GM19240 (cell line): ENCODE data around the gene STMN3.
"Not testable (repeated sequence)": the region's sequence is repeated elsewhere in the genome, so short reads cannot be mapped to it uniquely, and the experiment has no call there.

Source experiments
- DNase-seq: peaks from one replicate; pipeline ENCODE4 v3.0.0; 2011; ENCODE audit warnings: low spot score; ENCODE audit not compliant: insufficient read length

The STMN3 gene

GRCh38 chr20:63678667-63679465, 25.6 kb upstream of the STMN3 start:
- DNase-seq, result no peak

DNA sequence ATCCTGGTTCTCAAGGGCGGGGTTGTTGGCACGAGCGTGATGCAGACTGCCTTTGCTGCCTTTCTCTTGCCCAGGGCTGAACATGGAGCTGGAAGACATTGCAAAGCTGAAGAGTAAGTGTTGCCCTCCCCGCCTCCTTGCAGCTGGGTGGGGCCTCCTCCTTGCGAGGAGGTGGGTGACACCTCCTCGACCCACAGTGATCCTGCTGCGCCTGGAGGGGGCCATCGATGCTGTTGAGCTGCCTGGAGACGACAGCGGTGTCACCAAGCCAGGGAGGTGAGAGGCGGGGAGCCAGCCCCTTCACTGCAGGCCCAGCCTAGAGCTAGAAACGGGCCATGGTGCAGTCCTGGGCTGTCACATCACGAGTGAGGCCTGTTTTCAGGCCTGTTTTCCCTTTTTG, 24.8 kb upstream of the STMN3 start:
- no peak for DNase-seq

DNA sequence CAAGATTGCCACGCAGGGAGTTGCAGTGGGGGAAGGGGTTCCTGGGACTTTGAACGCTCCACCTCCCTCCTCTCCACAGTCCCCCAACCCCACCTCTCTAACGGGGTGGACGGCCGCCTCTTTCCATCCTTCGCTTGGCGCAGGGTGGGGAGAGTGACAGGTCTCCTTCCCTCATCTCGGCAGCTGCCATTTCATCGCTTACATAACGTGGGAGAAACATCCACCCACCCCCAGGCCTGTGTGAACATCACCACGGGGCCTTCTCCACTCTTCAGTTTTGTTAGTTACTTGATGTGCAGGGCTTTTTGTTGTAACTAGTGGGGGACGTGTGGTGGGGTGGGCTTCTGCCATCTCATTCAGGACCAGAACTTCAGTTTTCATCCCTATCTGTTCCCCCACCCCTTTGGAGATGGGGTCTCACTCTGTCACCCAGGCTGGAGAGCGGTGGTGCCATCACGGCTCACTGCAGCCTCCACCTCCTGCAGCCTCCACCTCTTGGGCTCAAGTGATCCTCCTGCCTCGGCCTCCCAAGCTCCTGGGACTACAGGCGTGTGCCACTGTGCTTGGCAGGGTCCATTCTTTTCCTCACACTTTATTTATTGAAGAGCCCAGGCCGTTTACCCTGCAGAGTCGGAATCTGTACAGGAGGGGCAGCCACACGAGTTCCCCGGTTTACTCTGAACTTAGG, 22.6 kb upstream of the STMN3 start:
- no peak for DNase-seq

GRCh38 chr20:63673951-63674350, 20.7 kb upstream of the STMN3 start:
- no peak for DNase-seq

GRCh38 chr20:63672666-63673065, 19.4 kb upstream of the STMN3 start:
- DNase-seq, result no peak

- DNase-seq, result not testable (repeated sequence)
These were observed 18.5 kb upstream of the STMN3 start for GRCh38 chr20:63671695-63672094.

DNA sequence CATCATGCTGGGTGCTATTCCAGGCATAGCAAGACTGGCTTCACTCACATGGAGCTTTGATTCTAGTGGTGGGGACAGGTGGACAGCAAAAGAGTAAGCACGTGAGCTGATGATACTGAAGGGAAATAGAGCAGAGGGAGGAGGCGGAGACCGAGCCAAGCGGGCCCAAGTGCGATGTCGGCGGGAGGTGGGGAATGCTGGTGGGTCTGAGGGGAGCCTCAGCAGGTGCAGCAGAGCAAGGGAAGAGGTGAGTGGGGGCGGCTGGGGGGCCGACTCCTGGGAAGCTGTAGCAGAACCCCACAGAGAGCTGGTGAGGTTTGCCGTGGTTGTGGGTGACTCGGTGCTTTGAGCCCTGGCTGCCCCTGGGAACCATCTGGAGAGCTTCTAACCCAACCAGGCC, 15.1 kb upstream of the STMN3 start:
- DNase-seq, result no peak

GRCh38 chr20:63667858-63668257, 14.6 kb upstream of the STMN3 start:
- DNase-seq, result no peak

DNA sequence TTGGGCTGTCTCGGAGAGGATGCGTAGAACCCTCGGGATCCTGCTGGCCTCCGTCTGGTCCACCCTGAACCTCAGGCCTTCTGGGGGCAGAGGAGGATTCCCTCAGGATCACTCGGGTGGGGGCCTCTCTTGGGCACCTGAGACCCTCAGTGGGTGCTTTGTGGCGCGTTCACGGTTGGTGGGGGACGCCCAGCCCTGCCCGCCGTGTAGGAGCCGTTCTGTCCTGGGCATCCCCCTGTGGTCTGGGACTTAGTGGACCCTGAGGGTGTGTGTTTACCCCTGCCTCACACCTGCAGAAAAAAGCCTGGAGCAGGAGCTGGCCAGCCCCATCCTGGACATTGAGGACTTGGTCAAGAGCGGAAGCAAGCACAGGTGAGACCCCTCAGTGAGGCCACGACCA, 12.5 kb upstream of the STMN3 start:
- DNase-seq, result no peak

DNA sequence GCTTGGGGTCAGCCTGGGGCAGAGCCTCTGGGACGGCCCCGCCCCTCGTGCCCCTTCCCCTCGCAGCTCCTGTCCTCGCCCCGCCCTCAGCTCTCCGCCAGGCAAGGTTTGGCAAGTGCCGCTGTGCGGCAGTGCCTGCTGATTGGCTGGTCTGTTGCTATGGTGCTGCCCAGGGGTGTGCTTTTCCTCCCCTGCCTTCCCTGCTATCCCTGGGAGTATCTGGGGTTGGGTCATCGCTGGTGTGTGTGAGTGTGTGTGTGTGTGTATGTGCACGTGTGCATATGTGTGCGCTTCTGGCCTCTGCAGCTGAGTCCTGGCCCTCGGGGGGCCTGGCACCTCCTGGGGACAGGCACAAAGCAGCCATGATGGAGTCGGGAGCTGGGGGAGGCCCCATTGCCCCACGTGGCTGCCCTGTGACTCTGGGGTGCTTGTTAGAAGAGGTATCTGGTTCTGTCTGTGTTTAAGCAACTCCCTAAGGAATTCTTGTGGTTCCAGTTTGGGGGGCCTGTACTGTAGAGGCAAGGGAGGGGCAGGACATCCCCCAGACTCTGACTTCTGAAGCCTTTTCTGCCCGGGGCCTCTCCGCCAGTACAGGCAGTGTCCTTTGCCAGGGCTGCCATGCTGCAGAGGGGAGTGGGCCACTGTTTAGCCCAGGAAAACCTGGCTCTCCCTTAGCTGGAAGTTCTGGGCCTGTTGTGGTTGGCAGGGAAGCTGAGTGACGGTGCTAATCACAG, 11.8 kb upstream of the STMN3 start:
- DNase-seq, result no peak

DNA sequence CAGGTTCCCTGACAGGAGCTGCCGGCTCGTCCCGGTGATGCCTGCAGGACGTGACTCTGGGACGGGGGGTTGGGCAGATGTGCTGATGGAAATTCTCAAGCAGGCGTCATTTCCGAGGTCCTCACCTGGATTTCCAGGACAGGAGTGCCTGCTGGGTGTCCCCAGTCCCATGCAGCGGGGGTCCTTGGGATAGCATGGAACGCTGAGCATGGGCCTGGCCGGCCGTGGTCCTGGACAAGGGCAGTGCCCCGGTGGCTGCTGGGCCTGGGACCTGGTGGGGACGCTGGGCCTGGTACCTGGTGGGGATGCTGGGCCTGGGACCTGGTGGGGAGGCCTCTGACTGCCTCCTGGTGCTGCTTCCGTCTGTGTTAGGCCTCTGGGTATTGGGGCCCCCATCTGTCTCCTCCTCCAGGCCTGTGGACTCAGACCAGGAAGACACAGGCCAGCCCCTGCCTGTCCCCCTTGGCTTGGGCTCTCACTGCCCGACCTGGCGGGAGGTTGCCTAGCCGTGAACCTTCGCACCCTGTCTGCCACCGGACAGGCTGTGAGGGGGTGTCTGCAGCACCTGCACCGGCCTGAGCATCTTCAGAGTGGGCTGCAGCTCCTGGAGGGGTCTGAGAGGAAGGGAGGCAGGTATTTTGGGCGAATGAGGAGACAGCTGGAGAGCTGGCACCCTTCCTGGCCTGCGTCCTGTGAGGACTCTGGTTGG, 11.1 kb upstream of the STMN3 start:
- no peak for DNase-seq

DNA sequence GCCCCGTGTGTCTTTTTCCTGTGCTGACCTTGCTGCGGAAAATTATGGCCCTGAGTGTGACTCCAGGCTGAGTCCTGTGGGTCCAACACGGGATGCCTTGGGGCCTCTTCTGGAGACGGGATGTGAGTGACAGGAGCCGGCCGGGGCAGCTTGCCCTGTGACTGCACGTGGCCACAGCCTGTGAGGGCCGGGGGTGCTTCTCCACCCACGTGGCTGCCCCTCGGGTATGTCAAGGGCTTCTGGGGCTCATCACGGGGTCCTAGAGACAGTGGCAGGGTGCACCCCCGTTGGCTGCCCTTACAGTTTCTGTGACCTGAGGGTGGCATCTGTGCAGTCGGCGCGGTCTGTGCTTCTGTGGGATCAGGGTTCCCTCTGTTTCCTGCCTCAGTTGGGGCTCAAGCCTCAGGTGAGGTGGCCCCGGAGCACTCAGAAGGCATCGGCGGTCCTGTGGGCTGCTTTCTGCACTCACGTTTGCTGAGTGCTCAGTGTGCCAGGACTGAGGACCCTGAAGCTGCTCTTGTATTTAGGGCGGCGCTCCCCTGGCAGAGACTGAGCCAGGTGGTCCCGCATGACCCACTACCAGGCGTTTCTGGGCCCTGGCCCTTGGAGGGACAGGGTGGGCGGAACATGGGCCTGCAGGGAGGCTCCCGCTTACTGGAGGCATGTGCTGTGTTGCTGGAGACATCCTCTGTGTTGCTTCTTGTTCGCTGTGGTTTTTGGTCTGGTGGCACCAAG, 10.3 kb upstream of the STMN3 start:
- no peak for DNase-seq

DNA sequence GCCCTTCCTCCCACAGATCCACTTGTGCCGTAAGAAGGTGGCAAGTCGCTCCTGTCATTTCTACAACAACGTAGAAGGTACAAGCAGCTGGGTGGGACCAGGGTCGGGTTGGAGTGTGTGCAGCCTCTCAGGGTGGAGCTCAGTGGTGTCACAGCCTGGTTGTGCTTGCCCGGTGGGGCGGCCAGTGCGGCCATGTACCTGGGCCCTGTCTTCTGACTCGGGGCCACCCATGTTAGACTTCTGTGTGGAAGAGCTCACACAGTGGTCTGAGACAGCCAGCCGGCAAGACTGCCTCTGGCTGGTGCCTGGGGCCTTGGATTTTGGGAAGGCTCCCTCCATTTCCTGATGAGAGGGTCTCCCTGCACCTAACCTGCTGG, 9.6 kb upstream of the STMN3 start:
- no peak for DNase-seq

DNA sequence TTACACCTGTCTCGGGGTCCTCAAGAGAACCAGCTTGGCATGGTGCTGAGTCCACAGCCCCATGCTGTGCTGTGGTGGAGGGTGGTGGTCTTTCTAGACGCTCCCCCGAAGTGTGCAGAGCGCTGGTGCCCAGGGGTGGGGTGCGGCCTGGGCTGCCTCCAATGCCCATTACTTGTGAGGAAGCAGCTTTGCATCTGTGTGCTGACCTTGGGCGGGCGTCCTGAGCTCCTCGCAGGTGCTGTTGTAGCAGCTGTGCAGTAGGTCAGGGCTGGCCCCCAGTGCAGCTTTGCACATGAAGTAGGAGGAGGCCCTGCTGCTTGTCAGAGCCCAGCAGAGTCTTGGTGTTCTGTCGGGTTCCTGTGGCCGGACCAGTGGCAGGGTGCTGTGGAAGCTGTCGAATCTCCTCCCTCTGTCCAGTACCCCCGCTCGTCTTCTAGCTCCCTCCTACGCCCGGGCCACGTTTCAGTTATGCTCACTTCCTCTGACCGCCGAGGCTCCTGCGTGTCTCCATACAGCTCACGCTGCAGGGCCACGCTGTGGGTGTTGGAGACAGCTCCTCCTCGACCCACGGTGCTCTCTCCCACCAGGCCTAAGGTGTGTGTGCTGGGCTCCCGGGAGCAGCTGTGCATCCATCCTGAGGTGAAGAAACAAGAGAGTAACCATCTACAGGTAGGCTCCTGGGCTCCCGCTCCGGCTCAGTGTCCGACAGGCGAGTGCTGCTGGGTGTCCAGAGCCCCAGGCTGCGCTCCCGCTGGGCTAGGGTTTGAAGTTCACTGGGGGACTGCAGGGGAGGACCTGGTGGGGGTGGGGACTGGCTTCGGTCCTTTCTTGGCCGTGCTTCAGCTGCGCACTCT, 9.0 kb upstream of the STMN3 start:
- DNase-seq, result no peak

DNA sequence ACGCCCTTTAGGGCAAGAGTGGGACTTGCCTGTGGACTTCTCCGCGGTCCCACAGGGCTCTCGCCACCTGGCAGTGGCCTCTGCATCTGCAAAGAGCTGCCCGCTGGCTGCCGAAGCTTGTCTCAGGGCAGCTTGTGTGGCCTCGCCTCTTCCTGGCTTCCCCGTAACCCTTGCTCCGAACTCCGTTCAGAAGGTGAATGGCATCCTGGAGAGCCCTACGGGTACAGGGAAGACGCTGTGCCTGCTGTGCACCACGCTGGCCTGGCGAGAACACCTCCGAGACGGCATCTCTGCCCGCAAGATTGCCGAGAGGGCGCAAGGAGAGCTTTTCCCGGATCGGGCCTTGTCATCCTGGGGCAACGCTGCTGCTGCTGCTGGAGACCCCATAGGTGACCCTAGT, 7.9 kb upstream of the STMN3 start:
- no peak for DNase-seq

DNA sequence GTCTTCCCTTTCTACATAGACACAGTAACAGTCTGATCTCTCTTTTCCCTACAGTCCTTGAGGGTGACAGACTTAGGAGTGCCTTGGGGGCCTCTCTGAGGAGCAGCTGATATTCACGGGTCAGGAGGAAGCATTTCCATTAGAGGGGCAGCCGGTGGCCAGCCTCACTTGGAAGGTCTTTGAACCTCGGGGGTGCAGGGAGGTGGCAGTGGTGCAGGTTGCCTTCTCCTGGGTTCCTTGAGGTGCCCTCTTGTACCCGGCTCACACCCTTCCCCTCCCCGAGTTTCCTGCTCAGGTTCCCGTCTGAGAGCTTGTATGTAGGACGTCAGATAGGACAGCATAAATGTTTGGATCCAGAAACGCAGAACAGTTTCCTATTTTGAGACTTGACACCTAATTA, 7.4 kb upstream of the STMN3 start:
- DNase-seq, result no peak

DNA sequence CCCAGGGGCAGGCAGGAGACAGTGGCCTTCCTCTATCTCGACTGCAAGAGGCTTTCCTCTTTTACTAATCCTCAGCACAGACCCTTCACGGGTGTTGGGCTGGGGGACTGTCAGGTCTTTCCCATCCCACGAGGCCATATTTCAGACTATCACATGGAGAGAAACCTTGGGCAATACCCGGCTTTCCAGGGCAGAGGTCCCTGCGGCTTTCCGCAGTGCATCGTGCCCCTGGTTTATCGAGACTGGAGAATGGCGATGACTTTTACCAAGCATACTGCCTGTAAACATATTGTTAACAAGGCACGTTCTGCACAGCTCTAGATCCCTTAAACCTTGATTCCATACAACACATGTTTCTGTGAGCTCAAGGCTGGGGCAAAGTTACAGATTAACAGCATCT, 7.0 kb upstream of the STMN3 start:
- DNase-seq, result not testable (repeated sequence)

DNA sequence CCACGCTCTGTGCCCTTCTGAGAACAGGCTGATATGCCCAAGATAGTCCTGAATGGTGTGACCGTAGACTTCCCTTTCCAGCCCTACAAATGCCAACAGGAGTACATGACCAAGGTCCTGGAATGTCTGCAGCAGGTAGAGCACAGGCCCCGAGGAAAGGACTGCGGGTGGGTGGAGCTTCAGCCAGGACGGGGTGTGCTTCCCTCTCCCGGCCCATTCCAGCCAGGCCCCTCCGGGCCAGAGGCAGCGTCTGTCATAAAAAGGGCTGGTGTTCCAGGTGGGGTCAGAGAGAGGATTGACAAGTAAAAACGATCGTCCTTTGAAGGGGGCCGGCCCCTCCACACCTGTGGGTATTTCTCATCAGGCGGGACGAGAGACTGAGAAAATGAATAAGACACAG, 6.1 kb upstream of the STMN3 start:
- no peak for DNase-seq

DNA sequence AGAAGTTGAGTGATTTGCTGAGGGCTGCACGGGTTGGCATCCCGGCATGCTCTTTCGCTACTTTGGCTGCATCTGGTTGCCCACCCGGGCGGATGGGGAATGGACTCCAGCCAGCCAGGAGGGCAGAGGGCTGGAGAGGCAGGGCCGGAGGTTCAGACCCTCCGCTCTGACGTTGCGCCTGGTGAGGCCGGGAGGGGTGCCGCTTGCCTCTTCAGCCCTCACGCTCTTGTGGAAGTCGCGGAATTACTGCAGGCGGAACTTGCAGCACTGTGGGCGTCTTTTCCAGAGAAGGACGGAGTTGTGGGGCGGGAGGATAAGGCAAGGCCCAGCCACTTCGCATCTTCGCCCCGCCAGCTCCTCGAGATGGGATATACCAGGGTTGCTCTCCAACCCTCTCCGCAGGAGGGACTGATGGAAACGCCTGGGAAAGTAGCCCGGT, 5.5 kb upstream of the STMN3 start:
- no peak for DNase-seq
